Nephron (organoid): Measurements from ENCODE around the gene TDRD10.

Source experiments
- H3K27ac Mint-ChIP-seq, 3 experiments: 2 replicates each; pipeline ENCODE4 v1.8.0; 2020; ENCODE audit warnings: mixed read lengths in 3 of 3, mild to moderate bottlenecking in 2 of 3, moderate library complexity in 1 of 3
- H3K27me3 Mint-ChIP-seq: 2 replicates; pipeline ENCODE4 v1.8.0; 2021; ENCODE audit warnings: low read depth, mild to moderate bottlenecking, moderate library complexity, mixed read lengths
- H3K36me3 Mint-ChIP-seq: 2 replicates; pipeline ENCODE4 v1.8.0; 2020; ENCODE audit warnings: low read depth, mixed read lengths
- H3K4me1 Mint-ChIP-seq: 2 replicates; pipeline ENCODE4 v1.8.0; 2020; ENCODE audit warnings: mixed read lengths
- H3K4me3 Mint-ChIP-seq, 3 experiments: 2 replicates each; pipeline ENCODE4 v1.8.0; 2020; ENCODE audit warnings: mild to moderate bottlenecking in 3 of 3, mixed read lengths in 3 of 3, moderate library complexity in 2 of 3
- H3K9me3 Mint-ChIP-seq: 2 replicates; pipeline ENCODE4 v1.8.0; 2020; ENCODE audit warnings: mixed read lengths
- CTCF ChIP-seq, 3 experiments: fragments of 200-600 bp; sonication (generic); IDR thresholded peaks; one replicate each; pipeline ENCODE4 v1.5.0; 2021; ENCODE audit warnings: antibody characterized with exemption in 3 of 3; ENCODE audit not compliant: unreplicated experiment in 3 of 3

Gene TDRD10

GRCh38 chr1:154575951-154576566, 74.0 kb downstream of the TDRD10 start:
- no peaks in the 10 kb centered on the region for H3K9me3 Mint-ChIP-seq
- H3K36me3 Mint-ChIP-seq: peaks cover 18% of the 10 kb centered on the region
- peaks cover 20% of the 10 kb centered on the region for H3K27me3 Mint-ChIP-seq
- peaks cover 39% of the 10 kb centered on the region for H3K4me1 Mint-ChIP-seq
- no peak overlapping the region for H3K27ac Mint-ChIP-seq
- no peak for TF ChIP-seq CTCF (IDR thresholded peaks at IDR 0.05; ENCODE audit: unreplicated experiment in 3 of 3)
- no peak overlapping the region for H3K4me3 Mint-ChIP-seq

GRCh38 chr1:154577346-154578057, 75.5 kb downstream of the TDRD10 start:
- Mint-ChIP-seq H3K9me3 (no peaks in the 10 kb centered on the region), H3K4me3 (no peak overlapping the region), H3K27me3 (peaks cover 14% of the 10 kb centered on the region), H3K4me1 (peaks cover 39% of the 10 kb centered on the region), H3K27ac (peak overlapping the region; percentile 30 to 33 (median 33)), H3K36me3 (peaks cover 29% of the 10 kb centered on the region)
- no peak for TF ChIP-seq CTCF (IDR thresholded peaks at IDR 0.05; ENCODE audit: unreplicated experiment in 3 of 3)

- peak overlapping the region; percentile 30 to 33 (median 33) for H3K27ac Mint-ChIP-seq
- TF ChIP-seq CTCF (IDR thresholded peaks at IDR 0.05; ENCODE audit: unreplicated experiment in 3 of 3): no peak
- no peak overlapping the region for H3K4me3 Mint-ChIP-seq
These were observed 76.0 kb downstream of the TDRD10 start for GRCh38 chr1:154578058-154578418.

GRCh38 chr1:154579374-154579773, 77.4 kb downstream of the TDRD10 start:
- Mint-ChIP-seq H3K9me3 (no peaks in the 10 kb centered on the region), H3K4me1 (peaks cover 50% of the 10 kb centered on the region), H3K27ac (peak overlapping the region in 1 of 3 experiments; percentile 21), H3K36me3 (peaks cover 45% of the 10 kb centered on the region), H3K27me3 (peaks cover 8% of the 10 kb centered on the region), H3K4me3 (no peak overlapping the region)
- no peak for TF ChIP-seq CTCF (IDR thresholded peaks at IDR 0.05; ENCODE audit: unreplicated experiment in 3 of 3)

More at GRCh38 chr1:154578058-154578418, 76.0 kb downstream of the TDRD10 start:
- peaks cover 14% of the 10 kb centered on the region for H3K27me3 Mint-ChIP-seq
- H3K4me1 Mint-ChIP-seq: peaks cover 39% of the 10 kb centered on the region
- peaks cover 31% of the 10 kb centered on the region for H3K36me3 Mint-ChIP-seq
- H3K9me3 Mint-ChIP-seq: no peaks in the 10 kb centered on the region

GRCh38 chr1:154581766-154582165, 79.7 kb downstream of the TDRD10 start:
- no peak overlapping the region for H3K27ac Mint-ChIP-seq
- TF ChIP-seq CTCF (IDR thresholded peaks at IDR 0.05; ENCODE audit: unreplicated experiment in 3 of 3): no peak

More at GRCh38 chr1:154581766-154582165, 79.7 kb downstream of the TDRD10 start:
- Mint-ChIP-seq H3K36me3 (peaks cover 69% of the 10 kb centered on the region), H3K27me3 (no peaks in the 10 kb centered on the region), H3K9me3 (no peaks in the 10 kb centered on the region), H3K4me1 (peaks cover 39% of the 10 kb centered on the region), H3K4me3 (no peak overlapping the region)
